Thyroid gland (tissue), 4 donors: ENCODE measurements around the gene DDX50. TPM values are rescaled to one million over a fixed set of nuclear protein-coding genes. Genes with fewer than 3 reads are reported as not detected.
"Not testable (repeated sequence)": the region's sequence is repeated elsewhere in the genome, so short reads cannot be mapped to it uniquely, and the experiment has no call there.

Source experiments
- DNase-seq, 2 donors: peaks; one replicate each; pipeline ENCODE4 v3.0.0-alpha.2; 2019
- H3K27ac ChIP-seq, 3 donors: fragments of 200-600 bp; sonication (generic); 1 replicate in 2 of 3; 2 replicates in 1 of 3; pipeline ENCODE4 v1.5.1; 2016 to 2019; ENCODE audit warnings: mild to moderate bottlenecking in 1 of 3, moderate library complexity in 1 of 3
- H3K27me3 ChIP-seq: fragments of 200-600 bp; sonication (generic); one replicate; pipeline ENCODE4 v1.5.1; 2019
- H3K36me3 ChIP-seq, 2 donors: fragments of 200-600 bp; sonication (generic); one replicate each; pipeline ENCODE4 v1.5.1; 2016 to 2019
- H3K4me1 ChIP-seq, 2 donors: fragments of 200-600 bp; sonication (generic); one replicate each; pipeline ENCODE4 v1.5.1; 2017 to 2019
- H3K4me3 ChIP-seq, 3 donors: fragments of 200-600 bp; sonication (generic); replicated peaks in 1 of 3; 1 replicate in 2 of 3; 2 replicates in 1 of 3; pipeline ENCODE4 v1.5.1; 2016; ENCODE audit warnings: mild to moderate bottlenecking in 1 of 3
- H3K9me3 ChIP-seq: fragments of 200-600 bp; sonication (generic); one replicate; pipeline ENCODE4 v1.5.1; 2017
- POLR2A ChIP-seq, 2 donors: fragments of 450-650 bp; IDR thresholded peaks; one replicate each; pipeline ENCODE4 v1.6.1; 2017; ENCODE audit warnings: antibody characterized with exemption in 2 of 2, mild to moderate bottlenecking in 2 of 2, moderate library complexity in 1 of 2
- WGBS, 2 donors: methylation state at CpG; one replicate each; pipeline ENCODE4 v1.1.5; 2017; 5-methylcytosine and 5-hydroxymethylcytosine counted together
- intact Hi-C: fragments of 100-400 bp; cut with DNase I; formaldehyde crosslinking; loops from one replicate; pipeline ENCODE4 v1.15.1; 2023
- total RNA-seq, 4 donors: library from RNA; depleted of rRNA; stranded (reverse); fragments of >200 nt; gene quantifications; one replicate each; pipeline ENCODE4 v1.2.3, GENCODE V29; 2016
- TF ChIP-seq, protein P1 (sequence below), 6 experiments: fragments of 200-600 bp in 3 of 6; fragments of 450-650 bp in 3 of 6; sonication (generic) in 3 of 6; IDR thresholded peaks; one replicate each; pipeline ENCODE4 v1.5.1; 2016 to 2019; ENCODE audit warnings: antibody characterized with exemption in 6 of 6, mild to moderate bottlenecking in 2 of 6, inconsistent platforms in 1 of 6, moderate library complexity in 1 of 6

DDX50 gene
- total RNA-seq, 4 donors from 2014 or later, result 36.3 to 51.3 (median 41.7) TPM

DNA sequence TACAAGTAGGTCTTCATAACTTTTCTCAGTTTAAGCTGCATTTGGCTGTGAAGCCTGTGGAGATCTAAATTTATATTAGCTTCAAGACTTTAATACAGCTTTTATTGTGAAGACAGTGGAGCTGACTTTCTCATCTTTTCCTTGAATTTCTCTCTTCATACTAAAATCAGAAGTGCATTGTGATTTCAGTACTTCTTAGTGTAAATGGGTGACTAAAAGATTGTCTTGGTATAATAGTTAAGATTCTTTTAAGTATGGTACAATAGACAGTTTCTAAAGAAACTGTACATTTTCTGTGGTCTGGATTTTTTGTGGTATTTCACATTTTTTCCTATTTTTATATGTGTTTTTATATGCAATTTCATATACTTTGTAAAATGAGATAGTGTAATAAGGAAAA, 33.9 kb downstream of the DDX50 start:
- no peak for DNase-seq
- no peak for TF ChIP-seq POLR2A (IDR thresholded peaks at IDR 0.05)
- TF ChIP-seq, protein P1, sequence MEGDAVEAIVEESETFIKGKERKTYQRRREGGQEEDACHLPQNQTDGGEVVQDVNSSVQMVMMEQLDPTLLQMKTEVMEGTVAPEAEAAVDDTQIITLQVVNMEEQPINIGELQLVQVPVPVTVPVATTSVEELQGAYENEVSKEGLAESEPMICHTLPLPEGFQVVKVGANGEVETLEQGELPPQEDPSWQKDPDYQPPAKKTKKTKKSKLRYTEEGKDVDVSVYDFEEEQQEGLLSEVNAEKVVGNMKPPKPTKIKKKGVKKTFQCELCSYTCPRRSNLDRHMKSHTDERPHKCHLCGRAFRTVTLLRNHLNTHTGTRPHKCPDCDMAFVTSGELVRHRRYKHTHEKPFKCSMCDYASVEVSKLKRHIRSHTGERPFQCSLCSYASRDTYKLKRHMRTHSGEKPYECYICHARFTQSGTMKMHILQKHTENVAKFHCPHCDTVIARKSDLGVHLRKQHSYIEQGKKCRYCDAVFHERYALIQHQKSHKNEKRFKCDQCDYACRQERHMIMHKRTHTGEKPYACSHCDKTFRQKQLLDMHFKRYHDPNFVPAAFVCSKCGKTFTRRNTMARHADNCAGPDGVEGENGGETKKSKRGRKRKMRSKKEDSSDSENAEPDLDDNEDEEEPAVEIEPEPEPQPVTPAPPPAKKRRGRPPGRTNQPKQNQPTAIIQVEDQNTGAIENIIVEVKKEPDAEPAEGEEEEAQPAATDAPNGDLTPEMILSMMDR (IDR thresholded peaks at IDR 0.05), result no peak
- peaks cover 0 to 25% of the 10 kb centered on the region in 2 donors for H3K36me3 ChIP-seq
- intact Hi-C loops, result no loop called here
- no peaks in the 10 kb centered on the region for H3K9me3 ChIP-seq
- no peaks in the 10 kb centered on the region for H3K4me1 ChIP-seq
- H3K27ac ChIP-seq, result no peak overlapping the region
- H3K27me3 ChIP-seq, result no peaks in the 10 kb centered on the region
- H3K4me3 ChIP-seq, result no peak overlapping the region

DNA sequence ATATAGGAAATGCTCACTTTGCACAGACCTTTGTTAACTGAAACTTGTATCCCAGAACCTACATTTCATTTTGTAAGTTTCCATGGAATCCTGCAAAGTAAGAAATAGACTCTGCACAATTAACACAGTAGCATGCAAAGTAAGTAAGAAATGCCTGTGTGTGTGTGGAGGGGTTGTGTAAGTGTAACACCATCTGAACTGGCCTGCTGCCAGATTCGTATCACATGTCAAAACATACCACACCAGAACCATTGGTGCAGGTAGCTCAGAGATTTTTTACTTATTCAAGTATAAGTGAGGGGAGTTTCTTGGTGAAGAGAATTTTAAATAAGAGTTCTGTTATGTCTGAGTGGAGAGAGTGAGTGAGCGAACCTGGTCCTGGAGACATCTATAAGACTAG, 37.0 kb downstream of the DDX50 start:
- H3K9me3 ChIP-seq, result no peaks in the 10 kb centered on the region
- peak; percentile 55 to 62 for DNase-seq
- intact Hi-C loops, result no loop called here
- TF ChIP-seq, protein P1 (IDR thresholded peaks at IDR 0.05), result no peak
- TF ChIP-seq POLR2A (IDR thresholded peaks at IDR 0.05), result no peak
- peaks cover 10 to 25% of the 10 kb centered on the region in 2 donors for H3K36me3 ChIP-seq
- no peak overlapping the region for H3K27ac ChIP-seq
- no peaks in the 10 kb centered on the region for H3K4me1 ChIP-seq
- H3K4me3 ChIP-seq, result no peak overlapping the region
- no peaks in the 10 kb centered on the region for H3K27me3 ChIP-seq
- WGBS, 2 donors, result 45 to 46% methylated on average over 2 of the region's 2 CpGs

DNA sequence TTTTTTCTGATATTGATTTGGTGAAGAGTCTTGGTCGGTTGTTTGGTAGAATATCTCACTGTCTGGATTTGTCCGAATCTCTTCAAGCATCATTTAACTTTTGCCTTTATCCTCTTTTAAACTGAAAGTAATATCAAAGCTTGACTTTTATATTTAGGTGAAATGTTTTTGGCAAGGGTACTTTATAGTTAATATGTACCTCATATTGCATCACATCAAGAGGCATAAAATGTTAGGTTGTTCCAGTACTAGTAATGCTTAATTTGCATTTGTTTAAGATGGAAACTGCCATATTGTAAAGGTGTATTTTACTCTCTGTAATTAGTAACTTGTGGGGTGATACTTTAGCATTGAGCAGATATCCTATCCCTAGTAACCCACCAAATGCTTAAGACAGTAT, 37.8 kb downstream of the DDX50 start:
- Histone ChIP-seq H3K4me1 (no peaks in the 10 kb centered on the region), H3K27me3 (no peaks in the 10 kb centered on the region), H3K27ac (no peak overlapping the region), H3K36me3 (peaks cover 10 to 25% of the 10 kb centered on the region in 2 donors), H3K4me3 (no peak overlapping the region), H3K9me3 (no peaks in the 10 kb centered on the region)
- WGBS, 2 donors, result 91 to 95% methylated on average over 2 of the region's 2 CpGs
- TF ChIP-seq, protein P1 (IDR thresholded peaks at IDR 0.05), result no peak
- TF ChIP-seq POLR2A (IDR thresholded peaks at IDR 0.05), result no peak
- DNase-seq, result no peak
- intact Hi-C loops, result no loop called here

DNA sequence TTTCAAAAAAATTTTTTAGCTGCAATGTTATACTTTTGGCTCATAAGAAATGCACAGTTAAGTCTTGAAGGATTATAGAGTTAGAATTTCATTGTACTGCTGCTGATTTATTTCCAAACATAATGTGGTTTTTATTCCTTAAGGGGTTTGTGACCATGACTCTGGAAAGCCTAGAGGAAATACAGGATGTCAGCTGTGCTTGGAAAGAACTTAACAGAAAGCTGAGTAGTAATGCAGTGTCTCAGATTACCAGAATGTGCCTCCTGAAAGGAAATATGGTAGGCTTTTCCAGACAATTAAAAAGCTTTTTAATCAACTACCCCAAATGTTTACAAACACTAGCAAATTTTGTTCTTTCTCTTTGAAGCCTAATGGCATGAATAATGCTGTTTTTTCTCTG, 39.8 kb downstream of the DDX50 start:
- H3K4me3 ChIP-seq, H3K9me3 ChIP-seq, DNase-seq, H3K27me3 ChIP-seq, H3K27ac ChIP-seq, intact Hi-C loops, H3K4me1 ChIP-seq: not testable (repeated sequence)
- H3K36me3 ChIP-seq, result peaks cover 15 to 18% of the 10 kb centered on the region in 2 donors

DNA sequence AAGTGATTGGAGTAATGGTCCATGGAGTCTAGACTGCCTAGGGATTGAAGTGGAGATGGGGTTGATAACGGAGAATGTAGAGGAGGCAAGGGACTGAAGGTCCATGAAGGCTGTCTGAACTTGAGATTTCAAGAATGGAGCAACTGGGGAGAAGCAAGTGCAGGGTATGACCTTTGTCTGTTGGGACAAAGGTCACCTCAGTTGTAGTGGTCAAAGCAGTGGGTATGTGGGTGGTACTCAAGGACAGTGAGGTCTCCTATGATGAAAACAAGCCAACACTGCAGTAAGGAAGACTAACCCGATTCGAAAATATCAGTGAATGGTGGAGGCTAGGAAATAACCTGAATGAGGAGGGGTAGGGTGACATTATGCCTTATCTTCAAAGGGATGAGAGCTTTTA, 49.5 kb downstream of the DDX50 start:
- DNase-seq, result no peak
- no peak for TF ChIP-seq POLR2A (IDR thresholded peaks at IDR 0.05)
- TF ChIP-seq, protein P1 (IDR thresholded peaks at IDR 0.05), result no peak
- intact Hi-C loops, result no loop called here
- peaks cover 0 to 6% of the 10 kb centered on the region in 2 donors for H3K4me1 ChIP-seq
- no peak overlapping the region for H3K4me3 ChIP-seq
- no peak overlapping the region for H3K27ac ChIP-seq
- H3K9me3 ChIP-seq, result no peaks in the 10 kb centered on the region
- H3K27me3 ChIP-seq, result no peaks in the 10 kb centered on the region
- WGBS, 2 donors, result 91 to 95% methylated on average over 3 of the region's 3 CpGs
- H3K36me3 ChIP-seq, result peaks cover 22 to 33% of the 10 kb centered on the region in 2 donors

DNA sequence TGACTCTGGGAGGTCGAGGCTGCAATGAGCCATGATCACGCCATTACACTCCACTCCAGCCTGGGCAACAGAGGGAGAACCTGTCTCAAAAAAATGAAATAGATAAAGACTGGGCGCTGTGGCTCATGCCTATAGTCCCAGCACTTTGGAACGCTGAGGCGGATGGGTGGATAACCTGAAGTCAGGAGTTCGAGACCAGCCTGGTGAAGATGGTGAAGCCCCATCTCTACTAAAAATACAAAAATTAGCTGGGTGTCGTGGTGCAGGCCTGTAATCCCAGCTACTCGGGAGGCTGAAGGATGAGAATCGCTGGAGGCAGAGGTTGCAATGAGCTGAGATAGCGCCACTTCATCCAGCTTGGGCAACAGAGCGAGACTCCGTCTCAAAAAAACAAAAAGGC, 53.8 kb downstream of the DDX50 start:
- 87 to 88% methylated on average over 12 of the region's 12 CpGs for WGBS, 2 donors
- intact Hi-C loops, result no loop called here
- Histone ChIP-seq H3K4me1 (peaks cover 0 to 20% of the 10 kb centered on the region in 2 donors), H3K36me3 (peaks cover 0 to 3% of the 10 kb centered on the region in 2 donors), H3K27ac (no peak overlapping the region), H3K4me3 (no peak overlapping the region), H3K9me3 (no peaks in the 10 kb centered on the region), H3K27me3 (no peaks in the 10 kb centered on the region)
- DNase-seq, result no peak
- TF ChIP-seq, protein P1 (IDR thresholded peaks at IDR 0.05), result no peak
- TF ChIP-seq POLR2A (IDR thresholded peaks at IDR 0.05), result no peak
